CD4-positive, alpha-beta T cell treated with Interleukin-2 at 100 ng/mL for 4 hours (primary cell): ENCODE data around the gene WDR35.
A peak's percentile ranks its signal among the peaks of the same experiment; 100 is the strongest.
"Not testable (repeated sequence)": the region's sequence is repeated elsewhere in the genome, so short reads cannot be mapped to it uniquely, and the experiment has no call there.

Source experiments
- DNase-seq: peaks from one replicate; pipeline ENCODE4 v3.0.0-alpha.2; 2020; ENCODE audit warnings: low spot score

The WDR35 gene

GRCh38 chr2:19893520-19894133, 96.3 kb downstream of the WDR35 start:
- no peak for DNase-seq

- DNase-seq = peak; percentile 4
Observed at GRCh38 chr2:19891971-19892370, 97.9 kb downstream of the WDR35 start.

- DNase-seq = no peak
Observed at GRCh38 chr2:19890104-19890503, 99.8 kb downstream of the WDR35 start.

GRCh38 chr2:19888831-19889230, 101.1 kb downstream of the WDR35 start:
- DNase-seq = no peak

- no peak for DNase-seq
Observed at GRCh38 chr2:19887510-19887909, 102.4 kb downstream of the WDR35 start.

- DNase-seq = no peak
Observed at GRCh38 chr2:19886261-19886660, 103.6 kb downstream of the WDR35 start.

- DNase-seq = no peak
Observed at GRCh38 chr2:19885791-19886190, 104.1 kb downstream of the WDR35 start.

GRCh38 chr2:19883971-19884720, 105.8 kb downstream of the WDR35 start:
- no peak for DNase-seq

- DNase-seq = no peak
Observed at GRCh38 chr2:19883486-19883885, 106.4 kb downstream of the WDR35 start.

- DNase-seq = no peak
Observed at GRCh38 chr2:19882286-19882685, 107.6 kb downstream of the WDR35 start.

- DNase-seq = no peak
Observed at GRCh38 chr2:19881908-19882265, 108.0 kb downstream of the WDR35 start.

GRCh38 chr2:19881221-19881907, 108.5 kb downstream of the WDR35 start:
- no peak for DNase-seq

- DNase-seq = not testable (repeated sequence)
Observed at GRCh38 chr2:19880191-19880590, 109.7 kb downstream of the WDR35 start.

- no peak for DNase-seq
Observed at GRCh38 chr2:19879120-19879519, 110.8 kb downstream of the WDR35 start.

- no peak for DNase-seq
Observed at GRCh38 chr2:19878268-19879046, 111.4 kb downstream of the WDR35 start.

GRCh38 chr2:19876751-19877150, 113.2 kb downstream of the WDR35 start:
- no peak for DNase-seq

- no peak for DNase-seq
Observed at GRCh38 chr2:19875280-19875679, 114.6 kb downstream of the WDR35 start.

- no peak for DNase-seq
Observed at GRCh38 chr2:19874726-19875125, 115.2 kb downstream of the WDR35 start.

GRCh38 chr2:19873014-19873413, 116.9 kb downstream of the WDR35 start:
- DNase-seq = no peak

GRCh38 chr2:19872302-19872701, 117.6 kb downstream of the WDR35 start:
- no peak for DNase-seq

- no peak for DNase-seq
Observed at GRCh38 chr2:19871836-19872235, 118.1 kb downstream of the WDR35 start.

GRCh38 chr2:19870792-19871191, 119.1 kb downstream of the WDR35 start:
- no peak for DNase-seq
